IMR-90 (cell line): Measurements from ENCODE around the gene GBP6. TPM values are rescaled to one million over a fixed set of nuclear protein-coding genes. Genes with fewer than 3 reads are reported as not detected.

ENCODE experiments used
- ATAC-seq: fragments of 200-7000 bp; cut with Tn5 transposase; 2 replicates; pipeline ENCODE4 v1.9.1; 2020; ENCODE audit warnings: low read depth, mild to moderate bottlenecking, moderate library complexity
- BruUV-seq: library from RNA; stranded (reverse); fragments of 400-500 nt; replicated peaks from 2 replicates; lab custom pipeline; 2021; lab: Mats Ljungman, UMichigan
- CTCF ChIA-PET: fragments of 300-600 bp; formaldehyde crosslinking; extraction: SDS; loops from one replicate; lab custom pipeline; 2021; ENCODE audit warnings: antibody characterized with exemption; lab: Yijun Ruan, JAX
- POLR2A ChIA-PET: fragments of 300-600 bp; sonication (Branson Sonifier 250); formaldehyde crosslinking; loops from one replicate; lab custom pipeline; 2022; ENCODE audit warnings: antibody characterized with exemption; ENCODE audit not compliant: unreplicated experiment; lab: Charles Lee
- DNase-seq: peaks from one replicate; pipeline ENCODE4 v3.0.0; 2013
- H2AFZ ChIP-seq: replicated peaks from 2 replicates; pipeline ENCODE3; 2013; ENCODE audit warnings: low read length, mild to moderate bottlenecking; ENCODE audit not compliant: poor library complexity
- H2AK5ac ChIP-seq: 2 replicates; pipeline ENCODE4 v1.6.1; 2013; ENCODE audit warnings: low read depth, low read length, inconsistent platforms
- H2AK9ac ChIP-seq: replicated peaks from 2 replicates; pipeline ENCODE3; 2013; ENCODE audit warnings: mild to moderate bottlenecking, low read depth, low read length, moderate library complexity; ENCODE audit not compliant: poor library complexity
- H2BK120ac ChIP-seq: 2 replicates; pipeline ENCODE4 v1.6.1; 2013; ENCODE audit warnings: low read depth, low read length, inconsistent platforms
- H2BK15ac ChIP-seq: 3 replicates; pipeline ENCODE4 v1.6.1; 2013; ENCODE audit warnings: low read depth, low read length, inconsistent platforms
- H2BK20ac ChIP-seq: 2 replicates; pipeline ENCODE4 v1.6.1; 2013; ENCODE audit warnings: low read depth, mild to moderate bottlenecking, inconsistent platforms, low read length, moderate library complexity
- H2BK5ac ChIP-seq: 2 replicates; pipeline ENCODE4 v1.6.1; 2013; ENCODE audit warnings: mild to moderate bottlenecking, low read depth, low read length, inconsistent platforms; ENCODE audit not compliant: poor library complexity, severe bottlenecking
- H3K14ac ChIP-seq: replicated peaks from 2 replicates; pipeline ENCODE4 v1.6.1; 2013; ENCODE audit warnings: low read depth, low read length, inconsistent platforms
- H3K18ac ChIP-seq: 2 replicates; pipeline ENCODE4 v1.6.1; 2013; ENCODE audit warnings: low read depth, low read length, control low read depth
- H3K23ac ChIP-seq: 2 replicates; pipeline ENCODE4 v1.6.1; 2013; ENCODE audit warnings: low read depth, low read length, inconsistent platforms
- H3K27ac ChIP-seq: 2 replicates; pipeline ENCODE4 v1.5.1; 2013; ENCODE audit warnings: mild to moderate bottlenecking, control low read depth, low read length; ENCODE audit not compliant: insufficient read depth
- H3K27me3 ChIP-seq: 2 replicates; pipeline ENCODE4 v1.6.1; 2013; ENCODE audit warnings: low read length; ENCODE audit not compliant: control insufficient read depth, insufficient read depth
- H3K36me3 ChIP-seq: 2 replicates; pipeline ENCODE4 v1.6.1; 2013; ENCODE audit warnings: low read length, mixed read lengths; ENCODE audit not compliant: control insufficient read depth, insufficient read depth
- H3K4ac ChIP-seq: 2 replicates; pipeline ENCODE4 v1.6.1; 2013; ENCODE audit warnings: low read depth, low read length, inconsistent platforms
- H3K4me1 ChIP-seq: 2 replicates; pipeline ENCODE4 v1.6.1; 2013; ENCODE audit warnings: low read length, mixed read lengths; ENCODE audit not compliant: control insufficient read depth, insufficient read depth
- H3K4me2 ChIP-seq: 2 replicates; pipeline ENCODE4 v1.6.1; 2013; ENCODE audit warnings: low read depth, mild to moderate bottlenecking, control low read depth, low read length, moderate library complexity
- H3K4me3 ChIP-seq: 2 replicates; pipeline ENCODE4 v1.5.1; 2013; ENCODE audit warnings: low read depth, mild to moderate bottlenecking, control low read depth, low read length, moderate library complexity; ENCODE audit not compliant: insufficient read depth
- H3K56ac ChIP-seq: 2 replicates; pipeline ENCODE4 v1.6.1; 2013; ENCODE audit warnings: low read length, inconsistent platforms; ENCODE audit not compliant: insufficient read depth; ENCODE audit errors: extremely low read depth
- H3K79me1 ChIP-seq, 2 experiments: 2 replicates each; pipeline ENCODE4 v1.6.1; 2013; ENCODE audit warnings: low read length in 2 of 2, inconsistent platforms in 1 of 2, low read depth in 1 of 2
- H3K9ac ChIP-seq: 2 replicates; pipeline ENCODE4 v1.6.1; 2013; ENCODE audit warnings: low read depth, low read length, control low read depth
- H3K9me1 ChIP-seq: 2 replicates; pipeline ENCODE4 v1.6.1; 2013; ENCODE audit warnings: low read length, inconsistent platforms; ENCODE audit not compliant: insufficient read depth
- H3K9me3 ChIP-seq: 2 replicates; pipeline ENCODE4 v1.6.1; 2013; ENCODE audit warnings: low read length; ENCODE audit not compliant: control insufficient read depth, insufficient read depth
- H4K20me1 ChIP-seq: 2 replicates; pipeline ENCODE4 v1.6.1; 2013; ENCODE audit warnings: low read length, inconsistent platforms; ENCODE audit not compliant: insufficient read depth
- H4K5ac ChIP-seq: 2 replicates; pipeline ENCODE4 v1.6.1; 2013; ENCODE audit warnings: mild to moderate bottlenecking, low read depth, low read length, control low read depth
- H4K8ac ChIP-seq, 2 experiments: 2 replicates each; pipeline ENCODE4 v1.6.1; 2013; ENCODE audit warnings: low read depth in 2 of 2, low read length in 2 of 2, control low read depth in 1 of 2, inconsistent platforms in 1 of 2
- H4K91ac ChIP-seq: 2 replicates; pipeline ENCODE4 v1.6.1; 2013; ENCODE audit warnings: low read depth, low read length, inconsistent platforms; ENCODE audit not compliant: insufficient read depth
- BHLHE40 ChIP-seq: fragments of 150-350 bp; IDR thresholded peaks from 2 replicates; pipeline ENCODE4 v1.6.1; 2016; ENCODE audit warnings: mild to moderate bottlenecking, low read depth, low read length
- CEBPB ChIP-seq: IDR thresholded peaks from 2 replicates; pipeline ENCODE4 v1.6.1; 2012; ENCODE audit warnings: low read depth, low read length, improper control_type of control experiment
- CHD1 ChIP-seq: IDR thresholded peaks from 2 replicates; pipeline ENCODE4 v1.6.1; 2012; ENCODE audit warnings: low read depth, low read length, improper control_type of control experiment
- FOS ChIP-seq: fragments of 150-350 bp; IDR thresholded peaks from 2 replicates; pipeline ENCODE4 v1.6.1; 2016; ENCODE audit warnings: low read depth, low read length
- MAFK ChIP-seq: IDR thresholded peaks from 2 replicates; pipeline ENCODE4 v1.6.1; 2012; ENCODE audit warnings: low read depth, low read length, improper control_type of control experiment
- MAZ ChIP-seq: IDR thresholded peaks from 2 replicates; pipeline ENCODE4 v1.6.1; 2012; ENCODE audit warnings: low read depth, mild to moderate bottlenecking, low read length, improper control_type of control experiment, moderate library complexity, borderline replicate concordance
- MXI1 ChIP-seq: IDR thresholded peaks from 2 replicates; pipeline ENCODE4 v1.6.1; 2012; ENCODE audit warnings: low read depth, mild to moderate bottlenecking, low read length, moderate library complexity, borderline replicate concordance
- NFE2L2 ChIP-seq: fragments of 150-350 bp; IDR thresholded peaks from 2 replicates; pipeline ENCODE4 v1.6.1; 2016; ENCODE audit warnings: low read depth, mild to moderate bottlenecking, low read length
- POLR2A ChIP-seq: IDR thresholded peaks from 2 replicates; pipeline ENCODE4 v1.6.1; 2012; ENCODE audit warnings: mild to moderate bottlenecking, low read depth, low read length
- RAD21 ChIP-seq: IDR thresholded peaks from 2 replicates; pipeline ENCODE4 v1.6.1; 2012; ENCODE audit warnings: low read length, improper control_type of control experiment
- RCOR1 ChIP-seq: IDR thresholded peaks from 2 replicates; pipeline ENCODE4 v1.6.1; 2012; ENCODE audit warnings: mild to moderate bottlenecking, low read length, improper control_type of control experiment; ENCODE audit not compliant: insufficient replicate concordance
- RFX5 ChIP-seq: IDR thresholded peaks from 2 replicates; pipeline ENCODE4 v1.8.0; 2012; ENCODE audit warnings: low read depth, mild to moderate bottlenecking, low read length, moderate library complexity
- SMC3 ChIP-seq: fragments of 150-350 bp; IDR thresholded peaks from 2 replicates; pipeline ENCODE4 v1.6.1; 2016; ENCODE audit warnings: low read depth, mild to moderate bottlenecking, antibody characterized with exemption, low read length, moderate library complexity
- WGBS, 2 experiments: methylation state at CpG; one replicate each; pipeline versions ENCODE4 v1.1.5 to v1.1.7; 2013; ENCODE audit warnings: missing lambda C conversion rate in 2 of 2; ENCODE audit not compliant: insufficient read length in 1 of 2; ENCODE audit errors: extremely low coverage in 2 of 2; 5-methylcytosine and 5-hydroxymethylcytosine counted together
- dilution Hi-C: fragments of 300-500 bp; cut with HindIII; formaldehyde crosslinking; loops from one replicate; pipeline ENCODE4 v1.14.3; 2018; ENCODE audit warnings: low sequenced_read_pairs; ENCODE audit not compliant: unreplicated experiment
- in situ Hi-C: fragments of 300-500 bp; cut with MboI; formaldehyde crosslinking; loops from 3 replicates; pipeline ENCODE4 v1.14.3; 2019; ENCODE audit warnings: low sequenced_read_pairs, inconsistent platforms, mixed read lengths
- intact Hi-C: fragments of 100-400 bp; cut with micrococcal nuclease; formaldehyde crosslinking; loops from 2 replicates; pipeline ENCODE4 v1.10.0; 2022
- polyA plus RNA-seq, 3 experiments: library from polyadenylated mRNA; depleted of rRNA; stranded (reverse); fragments of >200 nt; gene quantifications; 2 replicates each; pipeline ENCODE4 v1.2.3, GENCODE V29; 2012; ENCODE audit warnings: low replicate concordance in 1 of 3
- total RNA-seq: library from RNA; depleted of rRNA; stranded (reverse); fragments of >200 nt; gene quantifications from 2 replicates; pipeline ENCODE4 v1.2.3, GENCODE V29; 2012
- TF ChIP-seq, protein P1 (sequence below): conservative IDR thresholded peaks from 2 replicates; pipeline ENCODE4 v1.5.1; 2012; ENCODE audit warnings: mild to moderate bottlenecking, low read depth, low read length, improper control_type of control experiment
- TF ChIP-seq, protein P2 (sequence below): fragments of 150-350 bp; IDR thresholded peaks from 2 replicates; pipeline ENCODE4 v1.6.1; 2017; ENCODE audit warnings: mild to moderate bottlenecking, antibody characterized with exemption, low read length, low read depth
- TF ChIP-seq, protein P3 (sequence below): fragments of 150-350 bp; IDR thresholded peaks from 2 replicates; pipeline ENCODE4 v1.6.1; 2016; ENCODE audit warnings: low read depth, mild to moderate bottlenecking, low read length, moderate library complexity, borderline replicate concordance

Gene GBP6
- total and polyA plus RNA-seq, 2 of the 4 experiments (the other 2 are of a cell fraction) = not detected

GRCh38 chr1:89390707-89391106, 26.8 kb downstream of the GBP6 start:
- no peak overlapping the region for H3K4me3 ChIP-seq
- H3K23ac ChIP-seq = no peak overlapping the region

More at GRCh38 chr1:89390707-89391106, 26.8 kb downstream of the GBP6 start:
- H3K9me3 ChIP-seq = no peaks in the 10 kb centered on the region
- no peak overlapping the region for H3K18ac ChIP-seq
- no peak overlapping the region for H2BK120ac ChIP-seq
- no CpG with 5 or more reads among the region's 2 CpGs for WGBS, 2 experiments
- no peak overlapping the region for H4K8ac ChIP-seq
- no peak overlapping the region for H4K5ac ChIP-seq
- DNase-seq = no peak
- no peak overlapping the region for H4K91ac ChIP-seq
- no peak overlapping the region for H2BK20ac ChIP-seq
- no TSS peak for BruUV-seq
- no peak overlapping the region for H2AK9ac ChIP-seq
- no peaks in the 10 kb centered on the region for H3K27me3 ChIP-seq
- H2BK5ac ChIP-seq = no peak overlapping the region
- ChIA-PET POLR2A (no interaction called here), CTCF (no interaction called here)
- TF ChIP-seq SMC3 = no peak
- TF ChIP-seq, protein P1, sequence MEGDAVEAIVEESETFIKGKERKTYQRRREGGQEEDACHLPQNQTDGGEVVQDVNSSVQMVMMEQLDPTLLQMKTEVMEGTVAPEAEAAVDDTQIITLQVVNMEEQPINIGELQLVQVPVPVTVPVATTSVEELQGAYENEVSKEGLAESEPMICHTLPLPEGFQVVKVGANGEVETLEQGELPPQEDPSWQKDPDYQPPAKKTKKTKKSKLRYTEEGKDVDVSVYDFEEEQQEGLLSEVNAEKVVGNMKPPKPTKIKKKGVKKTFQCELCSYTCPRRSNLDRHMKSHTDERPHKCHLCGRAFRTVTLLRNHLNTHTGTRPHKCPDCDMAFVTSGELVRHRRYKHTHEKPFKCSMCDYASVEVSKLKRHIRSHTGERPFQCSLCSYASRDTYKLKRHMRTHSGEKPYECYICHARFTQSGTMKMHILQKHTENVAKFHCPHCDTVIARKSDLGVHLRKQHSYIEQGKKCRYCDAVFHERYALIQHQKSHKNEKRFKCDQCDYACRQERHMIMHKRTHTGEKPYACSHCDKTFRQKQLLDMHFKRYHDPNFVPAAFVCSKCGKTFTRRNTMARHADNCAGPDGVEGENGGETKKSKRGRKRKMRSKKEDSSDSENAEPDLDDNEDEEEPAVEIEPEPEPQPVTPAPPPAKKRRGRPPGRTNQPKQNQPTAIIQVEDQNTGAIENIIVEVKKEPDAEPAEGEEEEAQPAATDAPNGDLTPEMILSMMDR = no peak
- TF ChIP-seq CEBPB = no peak
- TF ChIP-seq RCOR1 = no peak
- TF ChIP-seq, protein P2, sequence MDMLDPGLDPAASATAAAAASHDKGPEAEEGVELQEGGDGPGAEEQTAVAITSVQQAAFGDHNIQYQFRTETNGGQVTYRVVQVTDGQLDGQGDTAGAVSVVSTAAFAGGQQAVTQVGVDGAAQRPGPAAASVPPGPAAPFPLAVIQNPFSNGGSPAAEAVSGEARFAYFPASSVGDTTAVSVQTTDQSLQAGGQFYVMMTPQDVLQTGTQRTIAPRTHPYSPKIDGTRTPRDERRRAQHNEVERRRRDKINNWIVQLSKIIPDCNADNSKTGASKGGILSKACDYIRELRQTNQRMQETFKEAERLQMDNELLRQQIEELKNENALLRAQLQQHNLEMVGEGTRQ = no peak
- no peak for TF ChIP-seq MXI1
- TF ChIP-seq CHD1 = no peak
- no peak for TF ChIP-seq MAZ
- TF ChIP-seq, protein P3, sequence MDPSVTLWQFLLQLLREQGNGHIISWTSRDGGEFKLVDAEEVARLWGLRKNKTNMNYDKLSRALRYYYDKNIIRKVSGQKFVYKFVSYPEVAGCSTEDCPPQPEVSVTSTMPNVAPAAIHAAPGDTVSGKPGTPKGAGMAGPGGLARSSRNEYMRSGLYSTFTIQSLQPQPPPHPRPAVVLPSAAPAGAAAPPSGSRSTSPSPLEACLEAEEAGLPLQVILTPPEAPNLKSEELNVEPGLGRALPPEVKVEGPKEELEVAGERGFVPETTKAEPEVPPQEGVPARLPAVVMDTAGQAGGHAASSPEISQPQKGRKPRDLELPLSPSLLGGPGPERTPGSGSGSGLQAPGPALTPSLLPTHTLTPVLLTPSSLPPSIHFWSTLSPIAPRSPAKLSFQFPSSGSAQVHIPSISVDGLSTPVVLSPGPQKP = no peak
- no peak for TF ChIP-seq MAFK
- TF ChIP-seq POLR2A = no peak
- TF ChIP-seq RAD21 = no peak
- no peak for TF ChIP-seq RFX5
- TF ChIP-seq FOS = no peak
- no peak for TF ChIP-seq NFE2L2
- TF ChIP-seq BHLHE40 = no peak
- no peak overlapping the region for H3K9ac ChIP-seq
- H3K56ac ChIP-seq = no peak overlapping the region
- in situ Hi-C loops = no loop called here
- no peaks in the 10 kb centered on the region for H3K36me3 ChIP-seq
- H3K4me2 ChIP-seq = no peak overlapping the region
- no peak overlapping the region for H3K27ac ChIP-seq
- dilution Hi-C loops = no loop called here
- H3K79me1 ChIP-seq = no peaks in the 10 kb centered on the region
- no peak for ATAC-seq
- H4K20me1 ChIP-seq = no peaks in the 10 kb centered on the region
- H2AK5ac ChIP-seq = no peak overlapping the region
- H3K4ac ChIP-seq = no peak overlapping the region
- H3K14ac ChIP-seq = no peak overlapping the region
- H2BK15ac ChIP-seq = no peak overlapping the region
- H3K9me1 ChIP-seq = no peaks in the 10 kb centered on the region
- H2AFZ ChIP-seq = no peak overlapping the region
- H3K4me1 ChIP-seq = no peaks in the 10 kb centered on the region
- intact Hi-C loops = loop anchor here (5.0 kb wide), 1 partner anchor 682 kb away; no protein-coding TSS in a partner anchor
